GM12891 (cell line): ENCODE results near the gene CEP97.

Source experiments
- PAX5 ChIP-seq: IDR thresholded peaks from 2 replicates; pipeline ENCODE4 v1.6.1; 2011; ENCODE audit warnings: low read length, moderate library complexity, mild to moderate bottlenecking; ENCODE audit not compliant: insufficient read depth, severe bottlenecking
- POLR2A ChIP-seq: IDR thresholded peaks from 2 replicates; pipeline ENCODE4 v1.6.1; 2011; ENCODE audit warnings: low read depth, low read length, control low read depth
- POLR2AphosphoS5 ChIP-seq: IDR thresholded peaks from 2 replicates; pipeline ENCODE4 v1.6.1; 2011; ENCODE audit warnings: low read depth, low read length, control low read depth
- SPI1 ChIP-seq: IDR thresholded peaks from 2 replicates; pipeline ENCODE4 v1.6.1; 2011; ENCODE audit warnings: low read depth, low read length, control low read depth
- TAF1 ChIP-seq: IDR thresholded peaks from 2 replicates; pipeline ENCODE4 v1.6.1; 2011; ENCODE audit warnings: low read depth, low read length, control low read depth

GRCh38 chr3:101819649-101820206, 95.3 kb downstream of the CEP97 start:
- TF ChIP-seq POLR2A, result no peak
- TF ChIP-seq POLR2AphosphoS5, result no peak
- no peak for TF ChIP-seq SPI1
- no peak for TF ChIP-seq TAF1
- no peak for TF ChIP-seq PAX5
